ENCODE measurements around the gene MEGF6.

The MEGF6 gene

DNA sequence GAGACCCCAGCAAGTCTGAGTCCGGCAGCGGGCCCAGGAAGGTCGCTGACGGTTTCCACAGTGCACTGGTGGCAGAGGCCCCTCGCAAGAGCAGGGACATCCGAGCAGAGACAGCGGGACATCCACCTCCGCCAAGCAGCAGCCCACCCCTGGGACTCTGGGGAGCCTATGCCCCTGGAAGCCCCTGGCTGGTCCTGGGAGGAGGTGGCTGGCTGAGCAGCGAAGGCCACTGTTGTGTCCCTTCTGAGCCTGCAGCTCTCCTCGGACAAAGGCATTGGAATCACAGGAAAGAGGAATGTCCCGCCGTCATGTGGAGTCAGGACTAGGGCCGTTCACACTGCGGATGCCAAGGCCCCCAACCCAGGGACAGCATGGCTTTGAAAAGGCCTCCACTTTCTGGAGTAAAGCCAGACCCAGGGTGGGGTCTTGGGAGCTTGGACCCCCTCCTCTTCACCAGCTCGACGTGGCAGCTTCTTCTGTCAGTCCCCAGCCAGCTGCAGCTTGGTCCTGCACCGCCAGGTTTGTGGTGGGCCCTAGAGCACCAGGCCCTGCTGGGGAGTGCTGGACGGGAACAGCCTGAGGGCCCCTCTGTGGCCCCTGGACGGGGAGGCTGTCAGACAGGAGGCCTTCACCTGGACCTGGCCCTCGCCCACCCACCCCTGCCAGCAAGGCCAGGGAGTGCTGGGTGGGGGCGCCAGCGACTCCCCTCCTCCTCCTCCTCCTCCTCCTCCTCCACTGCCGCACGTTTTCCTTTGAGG, 1.4 kb downstream of the MEGF6 start:
- DNase-seq (ENCODE audit: extremely low read depth, low read depth), result no peak
- peak overlapping the region; percentile 42 for H3K4me3 ChIP-seq (replicated peaks; ENCODE audit: low read depth, low read length)
- TF ChIP-seq, protein P1, sequence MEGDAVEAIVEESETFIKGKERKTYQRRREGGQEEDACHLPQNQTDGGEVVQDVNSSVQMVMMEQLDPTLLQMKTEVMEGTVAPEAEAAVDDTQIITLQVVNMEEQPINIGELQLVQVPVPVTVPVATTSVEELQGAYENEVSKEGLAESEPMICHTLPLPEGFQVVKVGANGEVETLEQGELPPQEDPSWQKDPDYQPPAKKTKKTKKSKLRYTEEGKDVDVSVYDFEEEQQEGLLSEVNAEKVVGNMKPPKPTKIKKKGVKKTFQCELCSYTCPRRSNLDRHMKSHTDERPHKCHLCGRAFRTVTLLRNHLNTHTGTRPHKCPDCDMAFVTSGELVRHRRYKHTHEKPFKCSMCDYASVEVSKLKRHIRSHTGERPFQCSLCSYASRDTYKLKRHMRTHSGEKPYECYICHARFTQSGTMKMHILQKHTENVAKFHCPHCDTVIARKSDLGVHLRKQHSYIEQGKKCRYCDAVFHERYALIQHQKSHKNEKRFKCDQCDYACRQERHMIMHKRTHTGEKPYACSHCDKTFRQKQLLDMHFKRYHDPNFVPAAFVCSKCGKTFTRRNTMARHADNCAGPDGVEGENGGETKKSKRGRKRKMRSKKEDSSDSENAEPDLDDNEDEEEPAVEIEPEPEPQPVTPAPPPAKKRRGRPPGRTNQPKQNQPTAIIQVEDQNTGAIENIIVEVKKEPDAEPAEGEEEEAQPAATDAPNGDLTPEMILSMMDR (IDR thresholded peaks at IDR 0.05; ENCODE audit: low read depth, low read length, missing control alignments), result no peak

DNA sequence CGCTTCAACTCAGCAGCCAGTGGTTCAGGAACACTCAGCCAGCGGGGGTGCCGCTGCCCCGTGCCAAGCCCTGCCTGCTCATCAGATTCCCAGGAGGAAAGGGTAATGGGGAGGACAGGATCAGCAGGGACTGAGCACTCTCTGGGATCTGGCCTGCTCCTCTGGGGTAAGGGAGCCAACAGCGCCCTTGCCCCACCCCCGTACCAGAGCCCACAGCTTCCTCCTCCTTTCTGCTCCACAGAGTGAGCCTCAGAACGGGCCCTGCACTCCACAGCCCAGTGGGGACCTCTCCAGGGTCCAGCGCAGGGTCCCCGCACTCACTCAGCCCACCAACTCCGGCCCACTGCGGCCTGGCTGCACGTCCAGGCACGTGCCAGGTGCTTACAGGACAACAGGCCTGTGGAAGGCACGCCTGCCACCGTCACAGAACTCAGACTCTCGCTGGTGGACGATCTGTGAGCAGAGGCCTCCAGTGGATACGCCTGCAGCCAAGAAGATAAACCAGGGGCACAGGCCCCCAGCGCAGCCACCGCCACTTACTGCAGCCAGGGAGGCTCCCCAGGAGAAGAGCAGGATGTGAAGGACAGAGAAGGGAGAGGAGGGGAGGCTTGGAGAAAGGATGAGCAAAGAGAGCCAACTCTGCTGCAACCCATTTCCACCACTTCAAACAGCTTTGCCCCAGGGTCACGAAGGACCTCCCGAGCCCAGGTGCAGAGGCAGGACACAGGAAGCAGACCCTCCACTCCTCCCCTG, 2.1 kb downstream of the MEGF6 start:
- H3K4me3 ChIP-seq (replicated peaks; ENCODE audit: low read depth, low read length), result no peak overlapping the region
- TF ChIP-seq, protein P1 (IDR thresholded peaks at IDR 0.05; ENCODE audit: low read depth, low read length, missing control alignments), result no peak
- no peak for DNase-seq (ENCODE audit: extremely low read depth, low read depth)

DNA sequence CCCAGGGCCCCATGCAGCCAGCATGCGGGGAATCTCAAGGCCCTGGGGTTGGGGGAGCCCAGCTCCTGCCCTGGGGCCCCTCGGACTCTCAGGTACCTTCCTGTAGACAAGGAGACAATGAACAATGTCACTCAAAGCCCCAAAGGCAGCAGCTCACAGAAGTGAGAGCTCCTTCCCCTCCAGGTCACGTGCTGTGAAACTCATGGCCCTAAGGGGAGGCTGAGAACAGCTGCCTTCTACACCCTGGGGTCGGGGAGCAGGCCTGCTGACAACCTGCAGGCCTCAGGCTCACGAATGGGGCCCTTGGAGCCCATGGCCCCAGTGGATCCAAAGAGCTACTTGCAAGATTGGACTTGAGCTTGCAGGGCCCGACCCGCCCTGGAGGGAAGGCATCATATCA, 3.2 kb downstream of the MEGF6 start:
- no peak overlapping the region for H3K4me3 ChIP-seq (replicated peaks; ENCODE audit: low read depth, low read length)
- TF ChIP-seq, protein P1 (IDR thresholded peaks at IDR 0.05; ENCODE audit: low read depth, low read length, missing control alignments), result no peak
- DNase-seq (ENCODE audit: extremely low read depth, low read depth), result no peak

DNA sequence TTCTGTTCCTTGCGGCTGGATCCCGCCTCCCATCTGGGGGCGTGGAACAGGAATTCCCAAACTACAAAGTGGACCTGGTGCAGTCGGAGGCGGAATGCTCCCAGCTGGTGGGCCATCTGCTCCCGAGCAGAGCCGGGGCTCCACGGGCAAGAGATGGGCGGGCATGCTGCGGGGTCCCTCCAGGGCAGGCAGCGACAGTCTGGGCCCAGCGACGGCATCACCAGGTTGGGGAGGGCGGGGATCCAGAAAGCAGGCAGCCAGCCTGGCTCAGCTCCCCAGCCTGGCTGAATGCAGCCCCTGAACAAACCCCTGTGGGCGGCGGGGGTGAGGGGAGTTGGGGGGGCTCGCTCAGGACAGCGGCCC, 3.6 kb downstream of the MEGF6 start:
- TF ChIP-seq, protein P1 (IDR thresholded peaks at IDR 0.05; ENCODE audit: low read depth, low read length, missing control alignments), result no peak
- H3K4me3 ChIP-seq (replicated peaks; ENCODE audit: low read depth, low read length), result no peak overlapping the region
- no peak for DNase-seq (ENCODE audit: extremely low read depth, low read depth)

DNA sequence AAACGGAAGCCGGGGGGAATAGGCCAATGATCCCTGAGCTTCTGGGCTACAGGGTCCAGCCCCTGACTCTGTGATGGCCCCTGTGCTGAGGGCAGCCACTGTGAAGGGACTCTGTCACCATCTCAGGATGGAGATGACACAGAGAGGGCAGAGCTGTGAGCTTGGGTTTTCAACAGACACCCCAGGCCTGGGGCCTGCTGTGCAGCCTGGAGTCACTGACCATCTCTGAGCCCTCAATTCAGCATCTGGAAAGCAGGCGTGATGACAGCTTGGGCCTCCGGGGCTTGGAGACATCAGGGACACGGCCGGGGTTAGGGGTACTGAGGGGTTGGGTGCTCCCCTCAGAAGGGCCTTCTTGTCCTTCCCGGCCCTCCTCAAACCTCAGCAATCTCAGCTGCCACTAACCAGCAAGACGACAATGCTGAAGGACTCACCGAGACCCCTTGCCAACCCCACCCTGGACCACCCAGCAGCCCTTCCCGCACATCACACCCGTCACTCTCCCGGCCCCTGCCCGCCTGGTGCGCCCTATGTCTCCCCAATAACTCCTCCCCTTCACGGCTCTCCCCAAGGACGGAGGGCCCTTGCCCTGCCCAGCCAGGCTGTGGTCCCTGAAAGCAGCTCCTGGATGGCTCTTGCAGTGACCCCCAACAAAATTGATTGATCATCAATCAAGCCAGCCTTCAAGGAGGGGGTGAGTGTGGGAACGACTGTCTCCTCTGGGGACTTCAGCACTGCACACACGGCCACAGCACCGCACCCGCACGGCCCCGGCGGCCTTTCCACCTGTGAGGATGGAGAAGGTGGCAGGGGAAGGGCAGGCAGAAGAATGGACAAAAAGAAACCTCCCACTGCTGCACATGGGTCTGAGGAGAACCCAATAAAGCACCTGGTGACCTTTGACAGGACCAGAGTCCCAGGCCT, 4.3 kb downstream of the MEGF6 start:
- DNase-seq (ENCODE audit: extremely low read depth, low read depth), result no peak
- H3K4me3 ChIP-seq (replicated peaks; ENCODE audit: low read depth, low read length), result no peak overlapping the region
- TF ChIP-seq, protein P1 (IDR thresholded peaks at IDR 0.05; ENCODE audit: low read depth, low read length, missing control alignments), result no peak

DNA sequence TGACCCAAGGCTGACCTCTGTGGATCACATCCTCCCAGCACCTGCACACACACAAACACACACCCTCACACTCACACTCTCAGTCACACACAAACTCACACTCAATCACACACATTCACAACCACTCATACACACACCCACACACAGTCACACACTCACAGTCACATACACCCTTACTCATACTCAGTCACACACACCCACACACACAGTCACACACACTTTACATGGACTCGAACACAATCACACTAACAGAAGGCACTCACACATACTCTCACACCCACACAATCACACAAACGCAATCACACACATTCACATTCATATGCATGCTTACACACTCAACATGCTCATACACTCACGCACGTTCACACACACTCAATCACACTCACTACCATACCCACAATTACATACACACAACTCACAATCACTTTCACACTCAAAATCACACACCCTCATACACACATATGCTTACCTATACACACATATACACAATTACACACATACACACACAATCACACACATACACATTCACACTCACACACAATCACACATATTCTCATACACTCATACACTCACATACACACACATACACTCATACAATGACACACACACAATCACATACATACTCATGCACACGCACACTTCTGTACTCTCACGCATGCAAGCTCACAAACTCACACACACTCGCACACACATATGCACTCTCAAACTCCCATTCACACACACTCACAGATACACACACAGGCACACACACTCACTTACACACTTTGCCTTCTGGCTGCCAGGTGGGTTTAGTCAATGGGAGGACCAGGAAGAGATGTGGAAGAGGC, 6.1 kb downstream of the MEGF6 start:
- DNase-seq (ENCODE audit: extremely low read depth, low read depth), result no peak
- no peak overlapping the region for H3K4me3 ChIP-seq (replicated peaks; ENCODE audit: low read depth, low read length)
- TF ChIP-seq, protein P1 (IDR thresholded peaks at IDR 0.05; ENCODE audit: low read depth, low read length, missing control alignments), result no peak

Data from HFF-Myc (cell line).